GM19043 (cell line): Measurements from ENCODE around the gene CEBPA.
A peak's percentile ranks its signal among the peaks of the same experiment; 100 is the strongest.

ENCODE experiments used
- ATAC-seq: cut with Tn5 transposase; IDR thresholded peaks from one replicate; pipeline ENCODE4 v1.9.1; 2021; ENCODE audit warnings: low read depth; ENCODE audit not compliant: unreplicated experiment

The CEBPA gene

GRCh38 chr19:33289261-33289660, 13.1 kb downstream of the CEBPA start:
- no peak for ATAC-seq

DNA sequence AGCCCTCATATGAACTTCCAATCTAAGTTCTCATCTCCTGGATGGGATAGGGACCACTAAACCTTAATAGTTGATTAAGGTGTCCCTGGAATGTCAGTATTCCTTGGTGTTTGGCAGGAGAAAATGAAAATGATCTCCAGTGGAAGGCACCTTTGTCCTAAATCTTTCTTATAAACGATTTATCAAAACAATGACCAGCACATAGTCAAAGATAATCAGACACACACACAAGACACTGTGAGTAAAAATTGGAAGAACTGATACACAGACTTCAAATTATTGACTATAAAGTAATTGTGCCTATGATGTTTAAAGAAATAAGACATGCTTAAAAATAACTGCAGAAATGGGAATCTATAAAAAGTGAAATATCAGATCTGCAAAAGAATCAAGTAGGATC, 13.7 kb downstream of the CEBPA start:
- no peak for ATAC-seq

DNA sequence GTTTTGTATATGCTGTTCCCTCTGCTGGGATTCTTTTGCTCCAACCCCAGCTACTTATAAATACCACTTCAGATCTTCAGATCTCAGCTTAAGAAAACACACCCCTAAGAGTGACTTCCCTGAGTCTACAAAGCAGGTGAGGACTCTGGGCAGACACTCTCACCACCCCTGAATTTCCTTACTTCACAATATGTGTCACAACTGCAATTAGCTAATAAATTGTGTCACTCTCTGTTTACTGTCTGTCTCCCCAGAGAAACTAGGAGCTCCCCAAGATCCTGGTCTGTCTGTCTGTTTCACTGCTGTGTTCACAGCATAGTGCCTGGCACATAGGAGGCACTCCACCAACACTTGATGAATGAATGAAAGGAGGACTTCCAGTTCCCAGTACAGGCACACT, 14.4 kb downstream of the CEBPA start:
- no peak for ATAC-seq

GRCh38 chr19:33287438-33287837, 14.9 kb downstream of the CEBPA start:
- no peak for ATAC-seq

GRCh38 chr19:33286899-33287298, 15.4 kb downstream of the CEBPA start:
- ATAC-seq: no peak

DNA sequence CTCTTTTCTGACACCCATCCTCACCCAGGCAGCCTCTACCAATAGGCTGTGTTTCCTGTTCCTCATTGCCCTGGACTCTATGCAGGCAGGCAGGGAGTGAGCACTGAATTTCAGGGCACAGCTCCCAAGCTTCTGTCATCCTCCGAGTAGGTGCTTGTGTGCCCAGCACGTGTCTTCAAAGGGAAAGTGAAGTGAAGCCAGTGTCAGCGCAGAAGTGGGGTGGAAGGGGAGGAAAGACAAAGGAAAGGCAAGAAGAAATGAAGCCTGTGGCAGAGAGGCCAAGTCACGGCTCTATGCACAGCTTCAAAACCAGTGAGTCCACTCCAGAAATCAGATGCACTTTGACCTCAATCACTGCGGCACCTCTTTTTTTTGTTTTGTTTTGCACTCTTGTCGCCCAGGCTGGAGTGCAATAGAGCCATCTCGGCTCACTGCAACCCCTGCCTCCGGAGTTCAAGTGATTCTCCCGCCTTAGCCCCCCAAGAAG, 16.9 kb downstream of the CEBPA start:
- no peak for ATAC-seq

DNA sequence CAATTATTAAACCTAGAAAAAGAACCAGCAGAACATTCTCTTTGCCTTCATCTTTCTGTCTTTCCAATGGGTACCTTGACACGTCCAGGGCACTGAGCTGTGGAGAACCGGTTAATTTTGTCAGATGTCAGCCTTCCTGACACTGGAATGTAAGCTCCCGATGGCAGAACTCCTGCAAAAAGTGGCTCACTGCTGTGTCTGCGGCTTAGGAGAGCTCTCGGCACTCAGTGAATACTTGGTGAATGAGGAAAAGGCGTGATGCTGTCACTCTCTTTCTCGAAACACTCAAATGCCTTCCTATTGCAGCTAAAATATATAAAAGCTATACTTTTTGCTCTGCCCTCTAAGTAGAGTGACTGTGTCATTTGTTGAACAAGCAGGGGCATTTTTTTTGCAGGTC, 17.6 kb downstream of the CEBPA start:
- no peak for ATAC-seq

DNA sequence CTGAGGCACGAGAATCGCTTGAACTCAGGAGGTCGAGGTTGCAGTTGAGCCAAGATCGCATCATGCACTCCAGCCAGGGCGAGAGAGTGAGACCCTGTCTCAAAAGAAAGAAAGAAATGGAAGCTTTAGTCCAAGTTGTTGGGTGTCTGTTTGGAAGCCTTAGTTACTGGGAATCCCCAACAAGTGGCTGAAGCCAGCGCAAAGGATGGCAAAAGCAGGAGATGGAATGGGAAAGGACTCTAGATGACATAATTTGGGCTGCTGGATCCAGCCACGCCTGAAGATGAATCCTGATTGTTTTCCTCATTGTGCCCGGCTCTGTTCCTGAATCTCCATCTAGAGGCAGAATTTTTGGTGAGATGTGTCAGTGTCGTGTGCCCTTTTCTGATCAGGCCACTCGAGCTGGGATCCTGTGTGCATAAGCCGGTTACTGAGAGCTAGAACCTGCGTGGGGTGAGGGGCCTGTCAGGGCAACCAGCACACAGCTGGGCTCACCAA, 18.1 kb downstream of the CEBPA start:
- ATAC-seq: no peak

GRCh38 chr19:33283589-33283988, 18.7 kb downstream of the CEBPA start:
- no peak for ATAC-seq

- ATAC-seq: no peak
These were observed 20.2 kb downstream of the CEBPA start for GRCh38 chr19:33282036-33282671.

DNA sequence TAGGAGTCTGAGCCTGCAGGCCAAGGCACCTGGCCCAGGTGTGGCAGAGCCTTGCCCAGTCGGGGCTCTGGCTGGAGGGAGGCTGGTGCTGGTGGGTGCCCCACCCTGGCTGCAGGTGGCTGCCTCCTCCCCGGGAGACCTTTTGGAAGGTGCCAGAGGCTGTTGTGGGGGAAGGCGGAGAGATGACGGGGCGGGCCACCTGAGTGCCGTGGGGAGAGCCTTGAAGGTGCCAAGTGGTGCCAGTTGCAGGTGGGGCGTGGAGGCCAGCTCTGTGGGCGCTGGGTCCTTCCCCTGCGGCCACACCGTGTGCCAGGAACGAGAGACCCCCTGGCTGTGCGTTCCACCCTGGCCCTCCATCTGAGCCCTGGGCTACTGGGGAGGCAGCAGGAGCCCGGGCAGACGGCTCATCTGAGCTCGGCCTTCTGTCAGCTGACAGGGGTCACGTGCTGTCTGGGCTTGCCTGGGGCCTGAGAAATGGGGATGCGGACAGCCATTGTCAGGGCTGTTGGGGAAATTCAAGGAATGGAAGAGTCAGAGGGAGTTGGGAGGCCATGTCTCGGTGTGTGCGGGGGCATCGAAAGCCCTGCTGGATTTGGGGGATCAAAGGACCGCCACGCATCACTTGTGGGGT, 20.9 kb downstream of the CEBPA start:
- ATAC-seq: no peak

DNA sequence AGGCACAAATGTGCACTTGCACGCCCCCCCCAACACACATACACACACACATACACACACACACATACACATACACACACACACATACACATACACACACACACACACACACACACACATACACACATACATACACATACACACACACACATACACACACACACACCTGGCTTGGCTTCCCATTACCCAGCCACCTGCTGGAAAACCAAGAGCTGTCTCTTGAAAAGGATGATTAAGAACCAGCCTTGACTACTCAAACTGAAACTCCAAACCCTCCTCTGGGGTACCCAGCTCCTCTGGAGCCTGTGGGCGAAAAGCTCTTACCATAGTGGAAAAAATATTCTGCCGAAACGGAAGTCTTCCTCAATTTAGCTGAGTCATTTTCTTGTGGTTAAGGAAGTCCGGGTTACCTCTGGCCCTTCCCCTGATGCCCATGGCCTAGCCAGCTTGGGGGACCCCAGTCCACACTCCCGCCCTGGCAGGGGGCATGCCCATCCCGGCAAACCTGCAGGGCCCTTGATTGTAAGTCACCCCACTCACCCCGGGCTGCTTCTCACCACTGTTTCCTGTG, 21.9 kb downstream of the CEBPA start:
- ATAC-seq: peak; percentile 88

GRCh38 chr19:33279430-33280350, 22.6 kb downstream of the CEBPA start:
- no peak for ATAC-seq

- no peak for ATAC-seq
These were observed 23.7 kb downstream of the CEBPA start for GRCh38 chr19:33278403-33279269.

DNA sequence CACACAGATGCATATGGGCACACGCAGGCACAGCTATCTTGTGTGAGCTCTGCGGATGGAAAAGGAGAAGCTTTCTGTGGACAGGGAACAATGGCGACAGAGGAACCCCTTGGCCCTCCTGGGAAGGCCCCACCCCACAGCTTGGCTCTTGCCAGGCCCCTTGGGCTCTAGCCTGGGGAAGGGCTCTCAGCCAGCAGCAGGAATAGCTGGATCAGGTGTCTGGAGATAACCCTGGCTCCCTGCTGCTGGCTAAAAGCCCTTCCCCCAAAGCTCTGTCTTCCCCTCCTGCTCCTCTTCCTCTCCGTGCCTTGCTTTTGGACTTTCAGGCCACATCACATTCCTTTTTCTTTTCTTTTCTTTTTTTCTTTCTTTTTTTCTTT, 24.3 kb downstream of the CEBPA start:
- ATAC-seq: no peak

DNA sequence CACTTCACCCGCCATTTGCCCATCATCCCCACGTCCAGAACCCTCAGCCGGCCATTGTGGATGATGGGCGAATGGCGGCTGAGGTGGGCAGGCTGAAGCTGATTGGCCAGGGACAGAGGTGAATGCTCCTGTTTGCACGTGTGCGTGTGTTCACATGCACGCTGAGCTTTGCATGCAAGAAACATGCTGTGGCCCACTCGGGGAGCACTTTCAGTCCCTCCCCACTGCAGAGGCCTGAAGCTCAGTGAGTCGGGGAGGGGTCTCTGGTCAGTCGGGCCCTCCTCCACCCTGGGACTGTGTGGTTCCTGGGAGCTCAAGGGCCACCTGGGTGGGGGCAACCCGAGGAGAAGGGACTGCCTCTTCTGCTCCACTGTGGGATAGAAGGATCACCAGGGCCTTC, 24.9 kb downstream of the CEBPA start:
- no peak for ATAC-seq

GRCh38 chr19:33275933-33276619, 26.3 kb downstream of the CEBPA start:
- ATAC-seq: no peak

DNA sequence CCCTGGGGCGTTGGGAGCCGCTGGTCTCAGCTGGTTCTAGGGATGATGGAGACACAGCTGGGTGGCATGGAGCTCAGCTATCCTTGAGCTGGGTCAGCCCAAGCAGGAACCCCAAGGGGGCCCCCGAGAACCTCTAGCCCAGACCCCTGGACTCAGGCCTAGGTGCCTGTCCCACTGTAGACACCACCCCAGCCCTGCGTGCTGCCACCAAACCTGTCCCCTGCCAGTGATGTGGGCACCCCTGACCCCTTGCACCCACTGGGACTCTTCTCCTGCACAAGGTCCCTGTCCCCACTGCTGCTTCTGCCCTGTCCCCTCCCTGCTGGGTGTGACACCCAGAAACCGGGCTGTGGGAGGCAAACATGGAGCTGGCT, 26.8 kb downstream of the CEBPA start:
- no peak for ATAC-seq
